ENCODE measurements around the gene SLC6A12.

SLC6A12 gene

DNA sequence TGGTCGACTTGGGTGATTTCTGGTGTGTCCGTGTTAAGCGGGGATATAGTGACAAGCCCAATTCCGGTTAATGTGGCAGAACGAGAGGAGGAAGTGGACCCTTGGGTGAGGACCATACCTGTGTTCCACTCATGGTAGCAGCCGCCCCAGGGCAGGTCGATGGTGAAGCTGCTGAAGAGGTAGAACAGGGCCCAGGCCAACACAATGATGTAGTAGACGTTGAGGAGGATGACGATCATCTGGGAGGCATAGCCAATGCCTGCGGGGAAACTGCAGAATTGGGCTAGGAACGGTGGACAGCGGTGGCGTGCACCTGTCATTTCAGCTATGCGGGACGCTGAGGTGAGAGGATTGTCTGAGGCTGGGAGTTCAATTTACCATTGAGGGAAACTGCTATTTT, 28.5 kb upstream of the SLC6A12 start:
- H3K4me3 ChIP-seq (replicated peaks; ENCODE audit: low read depth, low read length): no peak overlapping the region
- TF ChIP-seq, protein P1, sequence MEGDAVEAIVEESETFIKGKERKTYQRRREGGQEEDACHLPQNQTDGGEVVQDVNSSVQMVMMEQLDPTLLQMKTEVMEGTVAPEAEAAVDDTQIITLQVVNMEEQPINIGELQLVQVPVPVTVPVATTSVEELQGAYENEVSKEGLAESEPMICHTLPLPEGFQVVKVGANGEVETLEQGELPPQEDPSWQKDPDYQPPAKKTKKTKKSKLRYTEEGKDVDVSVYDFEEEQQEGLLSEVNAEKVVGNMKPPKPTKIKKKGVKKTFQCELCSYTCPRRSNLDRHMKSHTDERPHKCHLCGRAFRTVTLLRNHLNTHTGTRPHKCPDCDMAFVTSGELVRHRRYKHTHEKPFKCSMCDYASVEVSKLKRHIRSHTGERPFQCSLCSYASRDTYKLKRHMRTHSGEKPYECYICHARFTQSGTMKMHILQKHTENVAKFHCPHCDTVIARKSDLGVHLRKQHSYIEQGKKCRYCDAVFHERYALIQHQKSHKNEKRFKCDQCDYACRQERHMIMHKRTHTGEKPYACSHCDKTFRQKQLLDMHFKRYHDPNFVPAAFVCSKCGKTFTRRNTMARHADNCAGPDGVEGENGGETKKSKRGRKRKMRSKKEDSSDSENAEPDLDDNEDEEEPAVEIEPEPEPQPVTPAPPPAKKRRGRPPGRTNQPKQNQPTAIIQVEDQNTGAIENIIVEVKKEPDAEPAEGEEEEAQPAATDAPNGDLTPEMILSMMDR (IDR thresholded peaks at IDR 0.05; ENCODE audit: low read depth, low read length, missing control alignments): no peak
- no peak for DNase-seq (ENCODE audit: extremely low read depth, low read depth)

DNA sequence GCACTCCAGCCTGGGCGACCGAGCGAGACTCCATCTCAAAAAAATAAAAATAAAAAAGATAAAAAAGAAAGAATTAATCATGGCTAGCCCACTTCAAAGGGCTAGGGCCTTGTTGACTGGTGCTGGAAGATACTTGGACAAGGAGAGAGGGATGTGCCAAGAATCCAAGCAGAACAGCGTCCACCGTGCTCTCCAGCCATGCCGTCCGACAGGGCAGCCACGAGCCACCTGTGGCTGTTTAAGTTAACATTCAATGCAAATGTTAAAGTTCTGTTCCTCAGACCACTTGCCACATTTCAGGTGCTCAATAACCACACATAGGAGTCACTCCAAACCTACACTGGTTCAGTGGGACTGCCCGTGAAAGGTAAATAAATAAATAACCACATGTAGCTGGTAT, 27.3 kb upstream of the SLC6A12 start:
- TF ChIP-seq, protein P1 (IDR thresholded peaks at IDR 0.05; ENCODE audit: low read depth, low read length, missing control alignments): no peak
- no peak overlapping the region for H3K4me3 ChIP-seq (replicated peaks; ENCODE audit: low read depth, low read length)
- no peak for DNase-seq (ENCODE audit: extremely low read depth, low read depth)

DNA sequence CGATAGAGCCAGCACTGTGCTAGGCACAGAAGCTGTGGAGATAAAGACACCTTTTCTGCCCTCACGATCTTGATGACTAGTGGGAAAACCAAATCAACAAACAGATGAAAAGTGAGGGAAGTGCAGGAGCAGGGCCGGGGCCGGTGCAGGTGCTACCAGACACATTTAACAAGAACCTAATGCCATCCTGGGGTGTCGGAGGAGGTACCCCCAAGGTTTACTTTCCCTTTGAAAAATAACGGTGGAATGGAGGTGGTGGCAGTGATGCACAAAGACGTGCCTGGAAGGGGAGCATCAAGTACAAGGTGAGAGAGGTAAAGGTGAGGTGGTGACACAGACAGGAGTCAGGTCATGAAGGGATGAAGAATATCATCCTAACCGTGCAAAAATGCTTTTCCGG, 26.6 kb upstream of the SLC6A12 start:
- TF ChIP-seq, protein P1 (IDR thresholded peaks at IDR 0.05; ENCODE audit: low read depth, low read length, missing control alignments): no peak
- no peak for DNase-seq (ENCODE audit: extremely low read depth, low read depth)
- no peak overlapping the region for H3K4me3 ChIP-seq (replicated peaks; ENCODE audit: low read depth, low read length)

DNA sequence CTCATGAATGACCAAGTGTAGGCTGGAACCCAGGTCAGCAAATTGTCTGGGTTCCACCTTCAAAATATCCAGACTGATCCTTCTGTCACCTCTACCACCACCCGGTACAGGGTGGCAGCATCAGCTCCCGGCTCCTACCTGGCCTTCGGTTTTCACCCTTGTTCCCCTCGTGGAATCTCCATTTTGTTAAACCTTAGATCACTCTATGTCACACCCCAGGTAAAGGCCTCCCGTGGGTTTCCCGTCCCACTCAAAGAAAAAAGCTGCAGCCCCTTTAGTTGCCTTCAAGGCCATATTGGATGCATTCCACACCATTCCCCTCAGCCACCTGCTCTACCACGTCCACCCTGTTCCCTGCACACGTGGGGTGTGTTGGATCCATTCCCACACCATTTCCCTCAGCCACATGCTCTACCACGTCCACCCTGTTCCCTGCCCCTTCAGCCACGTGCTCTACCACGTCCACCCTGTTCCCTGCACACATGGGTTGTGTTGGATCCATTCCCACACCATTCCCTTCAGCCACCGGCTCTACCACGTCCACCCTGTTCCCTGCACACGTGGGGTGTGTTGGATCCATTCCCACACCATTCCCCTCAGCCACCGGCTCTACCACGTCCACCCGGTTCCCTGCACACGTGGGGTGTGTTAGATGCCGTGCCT, 24.9 kb upstream of the SLC6A12 start:
- no peak for DNase-seq (ENCODE audit: extremely low read depth, low read depth)
- TF ChIP-seq, protein P1 (IDR thresholded peaks at IDR 0.05; ENCODE audit: low read depth, low read length, missing control alignments): no peak

DNA sequence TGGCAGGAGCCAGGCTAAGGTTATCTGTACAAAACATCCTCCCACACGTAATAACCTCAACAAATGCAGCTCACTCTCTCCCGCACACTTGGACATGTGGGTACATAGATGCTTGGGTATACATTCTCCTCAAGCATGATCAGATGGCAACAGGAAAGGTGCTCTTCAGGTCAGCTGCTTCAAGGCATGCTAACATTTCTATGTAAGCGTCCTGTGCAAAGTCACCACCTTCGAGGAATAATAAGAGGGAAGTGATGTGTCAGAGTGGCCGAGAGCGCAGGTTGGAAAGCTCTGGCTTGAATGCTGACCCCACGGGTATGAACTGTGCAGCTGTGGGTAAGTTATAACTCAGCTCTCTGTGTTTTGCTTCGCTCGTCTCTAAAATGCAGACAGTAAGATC, 24.2 kb upstream of the SLC6A12 start:
- no peak for DNase-seq (ENCODE audit: extremely low read depth, low read depth)
- no peak overlapping the region for H3K4me3 ChIP-seq (replicated peaks; ENCODE audit: low read depth, low read length)
- TF ChIP-seq, protein P1 (IDR thresholded peaks at IDR 0.05; ENCODE audit: low read depth, low read length, missing control alignments): no peak

More for the DNA sequence above, 24.9 kb upstream of the SLC6A12 start:
- no peak overlapping the region for H3K4me3 ChIP-seq (replicated peaks; ENCODE audit: low read depth, low read length)

DNA sequence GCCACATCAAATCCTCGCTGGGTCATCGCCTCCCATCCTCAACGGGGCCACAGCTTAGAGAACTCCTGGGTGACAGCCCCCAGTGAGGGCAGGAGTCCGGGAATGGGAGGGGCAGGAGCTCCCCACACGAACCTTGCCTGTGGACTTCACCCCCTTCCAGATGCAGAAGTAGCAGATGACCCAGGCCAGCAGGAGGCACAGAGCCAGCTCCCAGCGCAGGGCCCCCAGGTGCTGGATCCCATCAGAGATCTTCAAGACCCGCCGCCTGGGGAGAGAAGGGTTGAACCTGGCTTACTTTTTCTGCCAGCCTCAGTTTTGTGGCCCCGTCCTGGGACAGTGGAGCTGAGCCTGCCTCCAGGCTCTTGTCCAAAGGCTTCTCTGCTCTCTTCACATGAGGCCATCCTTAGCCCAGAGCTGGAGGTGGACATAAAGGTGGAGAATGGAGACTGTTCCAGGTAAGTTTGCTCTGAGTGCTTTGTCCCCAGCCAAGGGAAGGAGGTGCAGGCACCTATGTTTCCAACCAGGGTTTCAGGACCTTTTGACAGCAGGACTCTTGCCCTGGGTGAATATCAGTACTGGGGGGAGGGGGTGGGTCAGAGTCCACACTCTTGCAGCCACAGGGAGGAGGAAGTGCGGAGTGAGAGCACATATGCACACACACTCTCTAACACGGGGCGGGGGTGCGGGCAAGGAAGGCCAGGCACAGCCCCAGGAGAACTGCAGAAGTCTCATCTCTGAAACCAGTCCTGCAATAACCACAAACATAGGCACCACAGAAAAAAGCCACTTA, 23.3 kb upstream of the SLC6A12 start:
- TF ChIP-seq, protein P1 (IDR thresholded peaks at IDR 0.05; ENCODE audit: low read depth, low read length, missing control alignments): no peak
- H3K4me3 ChIP-seq (replicated peaks; ENCODE audit: low read depth, low read length): no peak overlapping the region
- DNase-seq (ENCODE audit: extremely low read depth, low read depth): no peak
